ENCODE results near the gene ATM.

The ATM gene

DNA sequence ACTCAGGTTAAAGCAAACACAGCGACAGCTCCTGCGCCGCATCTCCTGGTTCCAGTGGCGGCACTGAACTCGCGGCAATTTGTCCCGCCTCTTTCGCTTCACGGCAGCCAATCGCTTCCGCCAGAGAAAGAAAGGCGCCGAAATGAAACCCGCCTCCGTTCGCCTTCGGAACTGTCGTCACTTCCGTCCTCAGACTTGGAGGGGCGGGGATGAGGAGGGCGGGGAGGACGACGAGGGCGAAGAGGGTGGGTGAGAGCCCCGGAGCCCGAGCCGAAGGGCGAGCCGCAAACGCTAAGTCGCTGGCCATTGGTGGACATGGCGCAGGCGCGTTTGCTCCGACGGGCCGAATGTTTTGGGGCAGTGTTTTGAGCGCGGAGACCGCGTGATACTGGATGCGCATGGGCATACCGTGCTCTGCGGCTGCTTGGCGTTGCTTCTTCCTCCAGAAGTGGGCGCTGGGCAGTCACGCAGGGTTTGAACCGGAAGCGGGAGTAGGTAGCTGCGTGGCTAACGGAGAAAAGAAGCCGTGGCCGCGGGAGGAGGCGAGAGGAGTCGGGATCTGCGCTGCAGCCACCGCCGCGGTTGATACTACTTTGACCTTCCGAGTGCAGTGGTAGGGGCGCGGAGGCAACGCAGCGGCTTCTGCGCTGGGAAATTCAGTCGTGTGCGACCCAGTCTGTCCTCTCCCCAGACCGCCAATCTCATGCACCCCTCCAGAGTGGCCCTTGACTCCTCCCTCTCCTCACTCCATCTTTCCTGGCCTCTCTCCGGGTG, at the start of gene ATM, which contains the start of gene NPAT:
ATM (plus strand) TSS at position 494 of the 774 bp plus-strand sequence. CDS start 4,558 bp downstream, outside the sequence.
NPAT (minus strand) TSS at position 65 of the 774 bp plus-strand sequence. CDS start 102 bp downstream, outside the sequence.
- peak; percentile 99 for DNase-seq

- no peak for DNase-seq
Measured at GRCh38 chr11:108177570-108177969, 45.3 kb upstream of the ATM start.

- no peak for DNase-seq
Measured at GRCh38 chr11:108193725-108194124, 29.1 kb upstream of the ATM start.

- no peak for DNase-seq
Measured at GRCh38 chr11:108196901-108197300, 26.0 kb upstream of the ATM start.

DNA sequence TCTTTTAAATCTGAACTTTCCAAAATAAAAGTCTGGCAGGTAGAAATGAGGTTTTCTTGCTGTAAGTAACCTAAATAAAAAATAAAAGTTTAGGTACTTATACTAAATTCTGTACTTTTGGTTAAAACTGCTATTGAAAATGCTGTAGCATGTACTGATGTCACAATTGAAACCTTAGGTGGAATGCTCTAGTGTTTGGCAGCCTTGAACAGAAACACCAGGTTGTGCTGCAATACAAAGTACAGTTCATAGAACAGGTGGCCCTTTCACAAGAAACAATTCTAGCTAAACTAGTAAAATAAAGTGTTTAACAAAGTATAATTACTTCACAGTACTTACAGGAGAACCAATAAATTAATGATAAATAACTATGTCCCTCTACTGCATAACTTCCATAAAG, 25.5 kb upstream of the ATM start:
- DNase-seq: no peak

DNA sequence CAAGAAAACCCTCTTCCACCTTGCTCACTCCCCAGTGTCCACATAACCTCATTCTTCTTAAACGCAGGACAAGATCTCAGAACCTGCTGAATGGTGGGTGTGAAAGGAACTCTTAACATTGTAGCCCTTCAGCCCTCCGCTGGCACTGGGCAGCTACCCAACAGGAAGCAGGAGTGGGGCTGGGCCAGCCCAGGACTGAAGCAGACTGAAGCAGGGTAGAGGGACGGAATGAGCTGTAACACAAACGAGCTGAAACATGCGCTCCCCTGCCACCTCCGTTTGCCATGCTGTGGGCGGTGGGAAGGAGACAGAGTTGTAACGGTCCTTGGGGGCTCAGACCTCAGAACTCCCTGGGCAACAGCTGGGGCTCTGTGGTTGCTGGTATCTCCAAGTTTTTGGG, 24.0 kb upstream of the ATM start:
- no peak for DNase-seq

DNA sequence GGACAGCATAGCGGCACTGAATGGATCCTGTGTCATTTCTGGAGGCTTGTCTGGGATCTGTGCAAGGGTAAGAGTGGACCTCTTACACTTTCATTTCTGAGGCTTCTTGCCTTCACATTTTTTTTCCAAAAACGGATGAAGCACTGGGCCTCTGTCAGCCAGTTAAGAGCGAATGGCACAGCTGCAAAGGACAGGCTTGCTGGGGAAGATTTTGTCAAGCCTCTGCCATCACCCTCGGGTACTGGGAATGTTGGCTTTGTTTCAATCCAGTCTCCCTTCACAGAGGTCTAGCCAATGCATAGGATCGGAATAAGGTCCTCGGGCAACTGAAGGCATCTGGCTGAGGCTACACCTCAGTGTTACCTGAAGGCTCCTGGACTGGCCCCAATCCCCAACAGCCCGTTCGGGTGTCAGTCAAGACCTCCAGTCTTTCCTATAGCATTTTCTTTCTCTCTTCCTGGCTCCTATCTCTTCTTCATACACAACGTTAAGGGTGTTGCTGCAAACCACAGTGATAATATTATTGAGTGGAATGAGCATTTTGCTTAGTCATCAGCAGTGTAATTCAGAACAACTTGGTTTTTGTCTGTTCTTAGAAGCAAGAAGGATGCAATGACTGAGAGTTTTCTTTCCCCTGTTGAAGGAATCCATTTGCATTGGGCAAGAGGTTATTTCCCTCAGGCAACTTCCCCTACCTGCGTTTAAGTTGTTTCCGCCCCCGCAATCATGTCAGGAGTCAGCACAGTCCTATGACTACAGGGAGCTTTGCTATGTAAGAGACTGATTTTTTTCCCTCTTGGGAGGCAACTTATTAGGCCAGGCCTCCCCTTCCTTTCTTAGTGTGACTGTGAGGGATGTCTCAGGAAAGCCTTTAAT, 23.2 kb upstream of the ATM start:
- peak; percentile 86 for DNase-seq

- no peak for DNase-seq
Measured at GRCh38 chr11:108203075-108203474, 19.8 kb upstream of the ATM start.

DNA sequence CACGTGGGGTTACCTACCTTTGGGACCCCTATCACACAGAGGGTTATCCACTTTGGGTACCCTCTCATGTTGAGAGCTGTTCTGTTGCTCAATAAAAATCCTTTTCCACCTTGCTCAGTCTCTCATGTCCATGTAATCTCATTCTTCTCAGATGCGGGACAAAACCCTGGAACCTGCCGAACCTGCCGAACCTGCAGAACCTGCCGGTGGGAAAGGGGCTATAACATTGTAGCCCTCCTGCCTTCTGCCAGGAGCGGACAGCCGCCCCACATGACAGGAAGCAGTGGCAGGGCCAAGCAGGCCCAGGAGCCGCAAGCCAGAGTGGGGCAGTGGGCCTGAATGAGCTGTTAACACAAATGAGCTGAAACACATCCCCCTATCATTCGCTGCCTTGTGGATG, 18.5 kb upstream of the ATM start:
- DNase-seq: no peak

GRCh38 chr11:108204929-108205499, 17.9 kb upstream of the ATM start:
- no peak for DNase-seq

DNA sequence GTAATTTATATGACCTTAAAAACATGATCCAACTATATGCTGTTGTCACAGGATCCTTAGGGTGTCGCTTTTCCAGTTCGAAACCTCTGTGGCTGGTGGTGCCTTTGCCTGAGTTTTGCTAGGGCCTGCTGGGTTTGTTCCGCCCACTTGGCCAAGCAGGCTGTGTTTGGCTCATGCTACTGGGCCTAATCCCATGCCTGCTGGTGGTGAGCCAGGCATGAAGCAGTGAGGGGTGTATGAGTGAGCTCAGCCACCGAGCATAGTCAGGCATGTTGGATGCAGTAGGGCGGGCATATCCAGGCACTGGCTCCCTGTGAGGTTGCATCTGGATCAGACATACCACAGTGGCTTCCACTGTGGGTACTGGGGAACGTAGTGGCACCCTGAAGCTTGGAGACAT, 16.7 kb upstream of the ATM start:
- DNase-seq: no peak

- DNase-seq: no peak
Measured at GRCh38 chr11:108206969-108207682, 15.7 kb upstream of the ATM start.

DNA sequence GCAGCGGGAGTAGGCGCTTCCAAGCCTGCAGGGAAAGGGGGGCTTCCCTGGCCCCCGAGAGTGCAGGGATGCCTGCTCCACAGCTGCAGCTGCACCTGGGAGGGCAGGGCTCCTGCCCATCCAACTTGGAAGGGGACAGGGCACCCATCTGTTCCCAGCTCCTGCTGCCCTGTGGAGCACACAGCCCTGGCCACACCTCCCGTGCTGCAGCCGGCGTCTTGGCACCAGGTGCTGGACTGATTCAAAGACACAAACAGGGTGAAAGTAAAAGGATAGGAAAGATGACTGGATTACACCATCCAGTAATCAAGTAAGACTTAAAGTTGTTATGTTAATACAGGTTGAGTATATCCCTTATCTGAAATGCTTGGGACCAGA, 15.2 kb upstream of the ATM start:
- DNase-seq: no peak

GRCh38 chr11:108210441-108210840, 12.4 kb upstream of the ATM start:
- DNase-seq: no peak

DNA sequence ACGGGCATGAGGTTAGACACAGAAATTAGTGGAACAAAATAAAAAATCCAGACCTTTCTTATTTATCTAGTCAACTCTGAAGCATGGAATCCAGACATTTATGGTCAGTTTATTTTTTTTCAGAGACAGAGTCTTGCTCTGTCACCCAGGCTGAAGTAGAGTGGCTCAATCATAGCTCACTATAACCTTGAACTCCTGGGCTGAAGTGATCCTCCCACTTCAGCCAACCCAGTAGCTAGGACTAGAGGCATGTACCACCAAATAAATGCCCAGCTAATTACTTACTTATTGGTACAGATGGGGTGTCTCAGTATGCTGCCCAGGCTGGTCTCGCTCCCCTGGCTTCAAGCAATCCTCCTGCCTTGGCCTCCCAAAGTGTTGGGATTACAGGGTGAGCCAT, 9.1 kb upstream of the ATM start:
- DNase-seq: no peak

DNA sequence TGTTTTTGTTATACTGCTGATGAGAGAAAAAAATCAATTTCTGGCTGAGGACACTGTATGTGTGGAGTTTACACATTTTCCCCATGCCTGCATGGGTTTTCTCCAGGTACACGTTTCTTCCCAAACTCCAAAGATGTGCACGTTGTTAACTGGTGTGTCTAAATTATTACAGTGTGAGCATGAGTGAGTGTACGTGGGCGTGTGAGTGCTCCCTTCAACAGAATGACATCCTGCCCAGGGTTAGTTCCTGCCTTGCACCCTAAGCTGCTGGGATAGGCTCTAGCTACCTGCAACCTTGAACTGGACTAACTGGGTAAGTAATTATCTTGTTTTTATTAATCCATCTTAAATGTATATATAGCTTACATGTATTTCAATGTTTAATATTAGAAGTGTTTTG, 5.9 kb upstream of the ATM start:
- no peak for DNase-seq

DNA sequence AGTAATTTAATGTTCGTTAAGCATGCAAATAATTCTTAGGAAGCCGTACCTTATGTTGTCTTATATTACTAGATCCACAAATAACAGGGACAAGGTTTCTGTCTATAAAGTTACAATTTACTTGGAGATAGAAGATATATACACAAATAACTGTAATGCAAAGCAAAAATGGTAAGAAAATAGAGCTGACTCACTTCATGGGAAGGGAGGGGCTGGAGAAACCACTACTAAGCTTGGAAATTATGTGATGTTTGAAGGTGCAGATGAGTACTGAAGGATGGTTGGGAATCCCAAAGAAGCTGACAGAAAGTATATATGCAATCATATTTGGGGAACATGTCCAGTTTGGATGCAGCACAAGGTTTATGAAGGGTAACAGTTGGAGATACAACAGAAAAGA, 4.4 kb upstream of the ATM start:
- DNase-seq: no peak

- DNase-seq: no peak
Measured at GRCh38 chr11:108218912-108219783, 3.7 kb upstream of the ATM start.

- no peak for DNase-seq
Measured at GRCh38 chr11:108220721-108221336, 2.0 kb upstream of the ATM start.

DNA sequence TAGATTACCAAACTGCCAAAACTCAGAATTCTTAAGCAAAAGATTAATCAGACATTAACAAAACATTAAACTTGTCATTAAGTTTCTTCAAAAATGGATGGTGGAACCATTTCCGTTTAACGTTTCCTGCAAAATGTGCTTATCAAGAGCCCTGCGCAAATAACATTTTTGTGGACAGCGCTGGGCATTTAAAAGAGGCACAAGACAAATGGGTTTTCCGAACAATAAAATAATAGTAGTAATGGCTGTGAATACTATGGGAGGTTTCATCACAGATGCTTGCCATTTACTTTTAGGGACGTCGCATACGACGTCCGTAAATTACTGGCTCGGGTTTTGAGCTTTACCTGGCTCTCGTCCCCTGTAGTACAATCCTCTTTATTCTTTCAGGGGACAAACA, 1.5 kb upstream of the ATM start:
- DNase-seq: no peak

DNA sequence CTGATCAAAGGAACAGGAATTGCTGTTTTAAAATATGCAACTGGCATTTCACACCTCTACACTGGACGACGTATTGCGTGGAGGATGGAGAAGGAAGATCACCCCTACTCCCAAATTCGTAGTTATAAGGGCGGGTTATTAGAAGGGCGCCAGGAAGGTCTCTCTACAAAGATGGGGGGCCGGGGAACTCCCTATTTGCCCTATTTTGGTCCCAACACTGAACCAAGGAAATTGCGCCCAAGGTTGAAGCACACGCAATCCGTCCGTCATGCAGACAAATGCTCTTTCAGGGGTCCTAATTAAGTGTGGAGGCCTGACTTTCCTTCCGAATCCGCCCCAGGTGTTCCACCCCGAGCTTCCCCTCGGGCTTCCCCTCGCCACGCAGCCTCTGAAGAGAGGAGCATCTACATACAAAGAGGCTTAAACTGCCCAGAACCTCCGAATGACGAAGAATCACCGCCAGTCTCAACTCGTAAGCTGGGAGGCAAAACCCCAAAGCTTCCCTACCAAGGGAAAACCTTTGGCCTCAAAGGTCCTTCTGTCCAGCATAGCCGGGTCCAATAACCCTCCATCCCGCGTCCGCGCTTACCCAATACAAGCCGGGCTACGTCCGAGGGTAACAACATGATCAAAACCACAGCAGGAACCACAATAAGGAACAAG, 825 bp upstream of the ATM start:
- DNase-seq: peak; percentile 80

Measured in activated effector memory CD4-positive, alpha-beta T cell treated with anti-CD3 and anti-CD28 coated beads, Interleukin-2, amount 50 U/mL, for 16 hours (primary cell).